HG03442 (cell line): ENCODE measurements around the gene CXCR1.
"Not testable (repeated sequence)": the region's sequence is repeated elsewhere in the genome, so short reads cannot be mapped to it uniquely, and the experiment has no call there.

Experiments
- ATAC-seq: cut with Tn5 transposase; IDR thresholded peaks from one replicate; pipeline ENCODE4 v1.9.1; 2021; ENCODE audit warnings: mild to moderate bottlenecking, moderate library complexity; ENCODE audit not compliant: unreplicated experiment

The CXCR1 gene

GRCh38 chr2:218166791-218167190 is at the start of gene CXCR1:
Gene CXCR1 (minus strand): TSS chr2:218166962. CDS start chr2:218165211, 1,751 bp downstream.
- no peak for ATAC-seq

DNA sequence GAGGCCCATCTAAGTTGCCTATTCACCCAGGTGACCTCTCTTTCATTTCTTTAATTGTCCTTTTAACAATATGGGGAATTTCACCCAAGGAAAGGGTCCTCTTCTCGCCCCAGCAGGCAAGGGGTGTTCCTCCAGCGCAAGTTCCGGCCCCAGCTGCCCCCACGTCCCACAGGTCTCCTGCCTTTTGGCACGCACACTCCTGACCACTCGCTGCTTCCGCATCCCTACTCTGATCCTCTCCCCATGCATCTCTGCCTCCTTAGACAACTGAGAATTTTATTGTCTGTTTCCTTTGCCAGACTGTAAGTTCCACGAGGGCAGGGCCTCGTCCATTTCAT is 49.5 kb upstream of the CXCR1 start:
- no peak for ATAC-seq

- ATAC-seq: no peak
Measured at GRCh38 chr2:218214116-218214515, 47.4 kb upstream of the CXCR1 start.

GRCh38 chr2:218209078-218209477 is 42.3 kb upstream of the CXCR1 start:
- no peak for ATAC-seq

DNA sequence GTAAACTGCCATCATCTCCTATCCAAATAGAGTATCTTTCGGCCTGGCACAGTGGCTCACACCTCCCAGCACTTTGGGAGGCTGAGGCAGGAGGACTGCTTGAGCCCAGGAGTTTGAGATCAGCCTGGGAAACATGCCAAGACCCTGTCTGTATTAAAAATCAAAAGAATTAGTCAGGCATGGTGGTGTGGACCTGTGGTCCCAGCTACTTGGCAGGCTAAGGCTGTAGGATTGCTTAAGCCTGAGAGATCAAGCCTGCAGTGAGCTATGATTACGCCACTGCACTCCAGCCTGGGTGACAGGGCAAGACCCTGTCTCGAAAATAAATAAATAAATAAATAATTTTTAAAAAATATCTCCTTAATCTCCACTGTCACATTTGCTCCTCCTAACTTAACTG is 35.5 kb upstream of the CXCR1 start:
- ATAC-seq: no peak

- no peak for ATAC-seq
Measured at GRCh38 chr2:218196974-218197373, 30.2 kb upstream of the CXCR1 start.

DNA sequence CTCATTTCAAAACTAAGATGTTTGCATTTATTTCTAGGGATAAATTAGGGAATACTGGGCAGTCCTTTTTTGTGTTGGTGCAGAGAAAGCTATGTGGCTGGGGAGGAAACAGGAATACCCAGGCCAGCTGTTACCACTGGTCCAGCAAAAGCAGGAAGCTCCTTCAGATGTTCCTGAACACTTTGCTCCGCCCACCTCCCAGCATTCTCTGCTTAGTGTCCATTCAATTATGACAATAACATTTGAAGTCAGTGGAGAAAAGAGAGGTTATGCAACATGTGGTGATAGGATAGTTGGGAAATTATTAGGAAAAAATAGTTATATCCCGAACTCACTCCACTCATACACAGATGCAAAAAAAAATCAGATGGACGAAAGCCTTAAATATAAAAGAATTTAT is 28.1 kb upstream of the CXCR1 start:
- ATAC-seq: no peak

DNA sequence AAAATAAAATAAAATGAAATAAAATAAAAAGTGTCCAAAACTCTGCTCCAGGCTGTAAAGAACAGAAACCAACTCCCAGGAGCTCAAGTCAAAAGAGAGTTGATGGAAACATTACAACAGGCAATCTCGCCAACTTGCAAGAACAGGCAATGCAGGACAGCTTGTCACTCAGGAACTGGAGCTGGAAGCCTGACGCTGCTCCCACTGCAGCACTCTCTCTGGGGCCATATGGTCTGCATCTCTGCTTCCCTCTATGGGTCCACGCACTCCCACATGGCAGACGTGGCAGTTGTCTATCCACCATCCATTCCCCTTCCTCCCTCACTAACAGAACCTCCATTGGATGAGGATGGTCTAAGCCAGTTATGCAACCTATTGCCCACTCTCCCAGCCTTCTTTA is 26.9 kb upstream of the CXCR1 start:
- no peak for ATAC-seq

DNA sequence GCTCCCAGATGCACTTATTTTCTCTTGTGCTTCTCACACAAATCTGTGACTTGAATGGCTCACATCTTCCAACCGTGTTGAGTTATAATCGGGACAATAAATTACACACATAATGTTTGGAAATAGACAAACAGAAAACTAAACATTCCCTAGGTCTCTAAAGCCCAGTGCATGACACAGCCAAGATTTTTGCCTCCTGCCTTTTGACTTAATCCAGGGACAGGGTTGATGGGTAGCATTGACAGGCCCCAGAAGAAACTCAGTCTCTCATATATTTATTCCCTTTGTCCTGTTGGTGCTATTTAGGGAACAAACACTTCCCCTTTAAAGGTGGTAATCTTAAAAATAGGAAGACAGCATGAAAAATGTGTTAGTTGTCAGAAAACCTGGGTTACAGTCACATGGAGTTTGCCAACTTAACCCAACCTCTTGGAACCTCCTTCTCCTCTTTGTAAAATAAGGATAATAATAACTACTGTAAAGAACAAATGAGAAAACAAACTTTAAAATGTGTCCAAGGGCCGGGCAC is 26.2 kb upstream of the CXCR1 start:
- ATAC-seq: no peak

DNA sequence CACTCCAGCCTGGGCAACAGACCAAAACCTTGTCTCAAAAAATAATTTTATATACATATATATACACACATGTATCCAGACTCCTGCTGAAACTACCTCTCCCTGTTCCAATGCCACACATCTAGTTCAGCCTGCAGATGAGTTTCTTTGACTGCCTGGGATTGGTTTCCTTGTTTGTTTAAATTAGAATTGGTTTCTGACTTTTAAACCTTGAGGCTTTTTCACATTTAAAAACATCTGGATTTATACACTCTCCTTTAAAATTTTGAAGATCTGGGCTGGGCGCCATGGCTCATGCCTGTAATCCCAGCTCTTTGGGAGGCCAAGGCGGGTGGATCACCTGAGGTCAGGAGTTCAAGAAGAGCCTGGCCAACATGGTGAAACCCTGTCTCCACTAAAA is 21.8 kb upstream of the CXCR1 start:
- no peak for ATAC-seq

GRCh38 chr2:218187296-218188015 is 20.7 kb upstream of the CXCR1 start:
- ATAC-seq: no peak

DNA sequence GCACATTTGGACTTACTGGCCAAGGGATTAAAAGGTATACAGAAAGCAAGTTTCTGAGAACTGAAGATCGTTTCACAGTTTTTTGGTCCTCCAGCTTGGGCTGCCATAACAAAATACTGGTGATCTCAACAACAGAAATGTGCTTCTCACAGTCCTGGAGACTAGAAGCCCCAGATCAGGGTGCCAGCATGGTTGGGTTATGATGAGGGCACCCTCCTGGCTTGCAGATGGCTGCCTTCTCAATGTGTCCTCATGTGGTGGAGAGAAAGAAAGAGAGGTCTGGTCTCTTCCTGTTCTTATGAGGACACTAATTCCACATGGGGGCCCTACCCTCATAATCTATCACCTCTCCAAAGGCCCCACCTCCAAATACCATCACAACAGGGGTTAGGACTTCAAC is 20.1 kb upstream of the CXCR1 start:
- no peak for ATAC-seq

DNA sequence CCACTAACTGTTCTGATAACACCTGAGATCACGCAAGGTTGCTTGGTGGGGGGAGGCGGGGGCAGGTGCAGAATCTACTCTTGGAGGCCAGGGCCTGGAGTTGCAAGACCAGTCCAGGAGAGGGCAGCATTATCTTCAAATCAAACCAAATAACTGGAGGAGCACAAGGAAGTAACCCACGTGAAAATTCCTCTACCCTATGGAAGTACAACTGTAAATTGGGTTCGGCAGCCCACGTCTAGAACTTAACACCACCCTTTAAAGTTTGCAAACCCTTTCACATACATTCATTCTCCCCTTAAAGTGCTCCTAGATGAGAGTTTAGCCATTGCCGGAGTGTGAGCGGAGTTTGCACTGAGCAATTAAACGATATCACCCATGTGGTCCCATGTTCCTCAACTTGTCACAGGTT is 19.6 kb upstream of the CXCR1 start:
- no peak for ATAC-seq

DNA sequence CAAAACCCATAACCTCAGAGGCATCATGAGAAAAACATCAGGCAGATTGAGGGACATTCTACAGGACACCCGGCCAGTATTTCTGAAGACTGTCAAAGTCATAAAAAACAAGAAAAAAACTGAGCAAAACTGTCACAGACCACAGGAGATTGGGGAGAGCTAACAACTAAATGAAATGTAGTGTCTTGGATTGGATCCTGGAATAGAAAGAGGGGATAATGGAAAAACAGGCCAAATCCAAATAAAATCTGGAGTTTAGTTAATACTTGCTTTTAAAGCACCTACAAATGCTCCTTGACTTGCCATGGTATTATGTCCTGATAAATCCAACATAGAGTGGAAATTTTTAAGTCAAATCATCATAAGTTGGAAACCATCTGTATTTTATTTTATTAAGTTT is 17.6 kb upstream of the CXCR1 start:
- no peak for ATAC-seq

GRCh38 chr2:218180467-218181114 is 13.8 kb upstream of the CXCR1 start:
- ATAC-seq: no peak

GRCh38 chr2:218179782-218180181 is 13.0 kb upstream of the CXCR1 start:
- ATAC-seq: no peak

GRCh38 chr2:218172845-218173244 is 6.1 kb upstream of the CXCR1 start:
- ATAC-seq: no peak

- not testable (repeated sequence) for ATAC-seq
Measured at GRCh38 chr2:218171744-218172143, 5.0 kb upstream of the CXCR1 start.

GRCh38 chr2:218169757-218170546 is 3.2 kb upstream of the CXCR1 start:
- ATAC-seq: no peak

DNA sequence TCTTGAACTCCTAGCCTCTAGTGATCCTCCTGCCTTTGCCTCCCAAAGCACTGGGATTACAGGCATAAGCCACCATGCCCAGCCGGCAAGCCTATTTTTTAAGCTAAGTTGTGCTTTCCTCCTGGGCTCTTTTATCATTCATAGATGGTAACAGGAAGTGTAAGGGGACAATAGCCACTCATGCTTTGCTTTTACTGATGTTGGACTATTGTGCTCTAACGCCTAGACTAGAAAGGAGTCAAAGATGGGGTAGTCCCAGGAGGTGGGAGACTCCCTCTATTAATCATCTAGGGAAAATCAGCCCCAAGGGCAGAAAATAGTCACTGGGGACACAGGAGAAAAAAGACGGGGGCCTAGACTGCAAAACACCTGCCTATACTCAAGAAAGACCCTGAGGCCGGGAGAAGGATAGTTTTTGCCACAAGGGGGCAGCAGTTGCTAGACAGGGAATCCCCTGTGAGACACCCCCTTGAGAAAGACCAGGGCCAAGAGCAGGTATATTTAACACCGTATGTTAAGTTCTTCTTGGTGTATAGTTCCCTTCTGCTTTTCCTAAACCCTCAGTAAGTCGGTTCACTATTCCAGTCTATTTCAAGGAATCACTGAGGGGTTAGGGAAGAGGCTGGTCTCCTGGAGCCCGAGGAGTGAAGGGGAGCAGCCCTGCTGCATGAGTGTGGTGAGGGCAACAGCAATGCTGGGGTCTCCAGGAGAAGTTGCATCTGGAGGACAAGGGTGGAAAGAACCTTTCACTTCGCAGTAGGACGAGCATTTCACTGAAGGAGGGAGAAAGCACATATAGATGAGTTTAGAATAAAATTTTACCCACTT is 2.1 kb upstream of the CXCR1 start:
- ATAC-seq: no peak

DNA sequence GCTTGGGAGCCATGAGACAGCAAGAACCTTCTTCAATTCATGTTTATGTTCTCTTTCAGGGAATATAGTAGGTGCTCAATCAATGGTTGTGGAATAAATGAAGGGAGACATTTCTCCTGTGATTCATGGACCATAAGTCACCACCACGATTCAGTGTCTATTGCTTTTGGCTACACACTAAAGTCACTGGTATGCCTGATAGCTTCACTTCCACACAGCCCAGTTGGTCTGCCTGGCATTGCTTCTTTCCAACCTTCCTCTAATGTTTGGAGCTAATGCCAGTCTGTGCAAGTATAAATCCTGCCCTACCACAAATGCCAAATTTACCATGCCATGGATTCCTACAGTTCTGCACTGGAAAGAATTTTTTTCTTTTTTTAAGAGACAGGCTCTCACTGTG is 1.3 kb upstream of the CXCR1 start:
- ATAC-seq: no peak
